Measurements from ENCODE around the gene HENMT1.

Gene HENMT1

DNA sequence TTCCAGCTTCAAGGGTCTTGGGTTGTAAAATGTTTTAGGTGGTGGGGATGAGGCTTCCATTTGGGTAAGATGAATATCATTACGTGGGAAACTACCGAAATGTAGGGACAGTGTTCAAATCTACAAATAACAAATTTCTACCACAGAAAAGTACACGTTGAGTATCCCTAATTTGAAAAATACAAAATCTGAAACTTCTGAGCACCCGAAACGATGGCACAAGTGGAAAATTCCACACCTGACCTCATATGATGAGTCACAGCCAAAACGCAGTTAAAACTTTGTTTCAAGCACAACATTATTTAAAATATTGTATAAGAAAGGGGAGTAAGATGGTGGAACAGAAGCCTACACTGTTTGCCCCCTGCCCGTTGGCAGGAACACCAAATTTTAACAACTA, 8.8 kb upstream of the HENMT1 start:
- no peak for TF ChIP-seq CEBPB (IDR thresholded peaks at IDR 0.05)
- TF ChIP-seq RAD21 (IDR thresholded peaks at IDR 0.05; ENCODE audit: low read depth): no peak
- TF ChIP-seq, protein P1, sequence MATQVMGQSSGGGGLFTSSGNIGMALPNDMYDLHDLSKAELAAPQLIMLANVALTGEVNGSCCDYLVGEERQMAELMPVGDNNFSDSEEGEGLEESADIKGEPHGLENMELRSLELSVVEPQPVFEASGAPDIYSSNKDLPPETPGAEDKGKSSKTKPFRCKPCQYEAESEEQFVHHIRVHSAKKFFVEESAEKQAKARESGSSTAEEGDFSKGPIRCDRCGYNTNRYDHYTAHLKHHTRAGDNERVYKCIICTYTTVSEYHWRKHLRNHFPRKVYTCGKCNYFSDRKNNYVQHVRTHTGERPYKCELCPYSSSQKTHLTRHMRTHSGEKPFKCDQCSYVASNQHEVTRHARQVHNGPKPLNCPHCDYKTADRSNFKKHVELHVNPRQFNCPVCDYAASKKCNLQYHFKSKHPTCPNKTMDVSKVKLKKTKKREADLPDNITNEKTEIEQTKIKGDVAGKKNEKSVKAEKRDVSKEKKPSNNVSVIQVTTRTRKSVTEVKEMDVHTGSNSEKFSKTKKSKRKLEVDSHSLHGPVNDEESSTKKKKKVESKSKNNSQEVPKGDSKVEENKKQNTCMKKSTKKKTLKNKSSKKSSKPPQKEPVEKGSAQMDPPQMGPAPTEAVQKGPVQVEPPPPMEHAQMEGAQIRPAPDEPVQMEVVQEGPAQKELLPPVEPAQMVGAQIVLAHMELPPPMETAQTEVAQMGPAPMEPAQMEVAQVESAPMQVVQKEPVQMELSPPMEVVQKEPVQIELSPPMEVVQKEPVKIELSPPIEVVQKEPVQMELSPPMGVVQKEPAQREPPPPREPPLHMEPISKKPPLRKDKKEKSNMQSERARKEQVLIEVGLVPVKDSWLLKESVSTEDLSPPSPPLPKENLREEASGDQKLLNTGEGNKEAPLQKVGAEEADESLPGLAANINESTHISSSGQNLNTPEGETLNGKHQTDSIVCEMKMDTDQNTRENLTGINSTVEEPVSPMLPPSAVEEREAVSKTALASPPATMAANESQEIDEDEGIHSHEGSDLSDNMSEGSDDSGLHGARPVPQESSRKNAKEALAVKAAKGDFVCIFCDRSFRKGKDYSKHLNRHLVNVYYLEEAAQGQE (IDR thresholded peaks at IDR 0.05; ENCODE audit: low read depth): no peak
- TF ChIP-seq, protein P2, sequence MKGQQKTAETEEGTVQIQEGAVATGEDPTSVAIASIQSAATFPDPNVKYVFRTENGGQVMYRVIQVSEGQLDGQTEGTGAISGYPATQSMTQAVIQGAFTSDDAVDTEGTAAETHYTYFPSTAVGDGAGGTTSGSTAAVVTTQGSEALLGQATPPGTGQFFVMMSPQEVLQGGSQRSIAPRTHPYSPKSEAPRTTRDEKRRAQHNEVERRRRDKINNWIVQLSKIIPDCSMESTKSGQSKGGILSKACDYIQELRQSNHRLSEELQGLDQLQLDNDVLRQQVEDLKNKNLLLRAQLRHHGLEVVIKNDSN (IDR thresholded peaks at IDR 0.05): no peak
- no peak for TF ChIP-seq ZBTB7A (IDR thresholded peaks at IDR 0.05; ENCODE audit: low read depth)
- no peak for TF ChIP-seq TAF1 (IDR thresholded peaks at IDR 0.05; ENCODE audit: low read depth)
- no peak for TF ChIP-seq EGR1 (IDR thresholded peaks at IDR 0.05)
- no peak for TF ChIP-seq FOXM1 (IDR thresholded peaks at IDR 0.05; ENCODE audit: borderline replicate concordance, low read depth)
- no peak for TF ChIP-seq CREB1 (IDR thresholded peaks at IDR 0.05; ENCODE audit: low read depth)
- TF ChIP-seq, protein P3, sequence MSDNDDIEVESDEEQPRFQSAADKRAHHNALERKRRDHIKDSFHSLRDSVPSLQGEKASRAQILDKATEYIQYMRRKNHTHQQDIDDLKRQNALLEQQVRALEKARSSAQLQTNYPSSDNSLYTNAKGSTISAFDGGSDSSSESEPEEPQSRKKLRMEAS (IDR thresholded peaks at IDR 0.05): no peak
- no peak for TF ChIP-seq NFIC (IDR thresholded peaks at IDR 0.05)
- no peak for TF ChIP-seq YY1 (IDR thresholded peaks at IDR 0.05; ENCODE audit: low read depth)
- TF ChIP-seq TCF12 (IDR thresholded peaks at IDR 0.05; ENCODE audit: low read depth): no peak
- no peak for TF ChIP-seq TEAD4 (IDR thresholded peaks at IDR 0.05)
- no peak for TF ChIP-seq EP300 (IDR thresholded peaks at IDR 0.05; ENCODE audit: borderline replicate concordance)

DNA sequence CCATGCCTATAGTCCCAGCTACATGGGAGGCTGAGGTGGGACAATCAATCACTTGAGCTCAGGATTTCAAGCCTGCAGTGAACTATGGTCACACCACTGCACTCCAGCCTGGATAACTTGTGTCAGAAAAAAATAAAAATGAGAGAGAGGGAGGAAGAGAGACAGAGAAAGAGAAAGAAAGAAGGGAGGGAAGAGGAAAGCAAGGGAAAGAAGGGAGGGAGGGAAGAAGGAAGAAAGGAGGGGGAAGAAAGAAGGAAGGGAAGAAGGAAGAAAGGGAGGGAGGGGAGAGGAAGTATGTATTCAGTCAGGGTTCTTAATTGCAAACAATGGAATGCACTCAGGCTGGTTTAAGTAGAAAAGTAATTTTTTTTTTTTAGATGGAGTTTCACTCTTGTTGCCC, 7.9 kb upstream of the HENMT1 start:
- TF ChIP-seq TEAD4 (IDR thresholded peaks at IDR 0.05): no peak
- TF ChIP-seq EP300 (IDR thresholded peaks at IDR 0.05; ENCODE audit: borderline replicate concordance): no peak
- no peak for TF ChIP-seq TAF1 (IDR thresholded peaks at IDR 0.05; ENCODE audit: low read depth)
- TF ChIP-seq, protein P2 (IDR thresholded peaks at IDR 0.05): no peak
- TF ChIP-seq, protein P1 (IDR thresholded peaks at IDR 0.05; ENCODE audit: low read depth): no peak
- TF ChIP-seq TCF12 (IDR thresholded peaks at IDR 0.05; ENCODE audit: low read depth): no peak
- no peak for TF ChIP-seq RAD21 (IDR thresholded peaks at IDR 0.05; ENCODE audit: low read depth)
- TF ChIP-seq ZBTB7A (IDR thresholded peaks at IDR 0.05; ENCODE audit: low read depth): no peak
- no peak for TF ChIP-seq YY1 (IDR thresholded peaks at IDR 0.05; ENCODE audit: low read depth)
- no peak for TF ChIP-seq CEBPB (IDR thresholded peaks at IDR 0.05)
- TF ChIP-seq EGR1 (IDR thresholded peaks at IDR 0.05): no peak
- TF ChIP-seq FOXM1 (IDR thresholded peaks at IDR 0.05; ENCODE audit: borderline replicate concordance, low read depth): no peak
- TF ChIP-seq, protein P3 (IDR thresholded peaks at IDR 0.05): no peak
- no peak for TF ChIP-seq CREB1 (IDR thresholded peaks at IDR 0.05; ENCODE audit: low read depth)

DNA sequence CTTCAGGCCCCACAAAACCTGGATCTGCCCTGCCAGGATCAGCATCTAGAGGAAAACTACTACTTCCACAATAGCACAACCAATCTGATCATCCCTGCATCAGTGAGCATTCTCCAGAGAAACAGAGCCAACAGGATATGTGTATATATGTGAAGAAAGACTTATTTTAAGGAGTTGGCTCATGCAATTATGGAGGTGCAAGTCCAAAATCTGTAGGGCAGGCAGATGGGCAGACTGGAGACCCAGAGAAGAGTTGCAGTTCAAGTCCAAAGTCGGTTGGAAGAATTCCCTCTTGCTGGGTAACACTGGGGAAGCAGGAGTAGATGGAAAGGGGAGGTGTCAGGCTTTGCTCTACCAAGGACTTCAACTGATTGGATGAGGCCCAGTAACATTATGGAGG, 4.9 kb upstream of the HENMT1 start:
- TF ChIP-seq, protein P3 (IDR thresholded peaks at IDR 0.05): no peak
- TF ChIP-seq CREB1 (IDR thresholded peaks at IDR 0.05; ENCODE audit: low read depth) (no peak), YY1 (IDR thresholded peaks at IDR 0.05; ENCODE audit: low read depth) (no peak), NFIC (IDR thresholded peaks at IDR 0.05) (no peak), CEBPB (IDR thresholded peaks at IDR 0.05) (no peak), TEAD4 (IDR thresholded peaks at IDR 0.05) (no peak), ZBTB7A (IDR thresholded peaks at IDR 0.05; ENCODE audit: low read depth) (no peak), RAD21 (IDR thresholded peaks at IDR 0.05; ENCODE audit: low read depth) (no peak), TCF12 (IDR thresholded peaks at IDR 0.05; ENCODE audit: low read depth) (no peak), EP300 (IDR thresholded peaks at IDR 0.05; ENCODE audit: borderline replicate concordance) (no peak), EGR1 (IDR thresholded peaks at IDR 0.05) (no peak), FOXM1 (IDR thresholded peaks at IDR 0.05; ENCODE audit: borderline replicate concordance, low read depth) (no peak), TAF1 (IDR thresholded peaks at IDR 0.05; ENCODE audit: low read depth) (no peak)
- TF ChIP-seq, protein P2 (IDR thresholded peaks at IDR 0.05): no peak
- TF ChIP-seq, protein P1 (IDR thresholded peaks at IDR 0.05; ENCODE audit: low read depth): no peak
